GM18526 (cell line): ENCODE data around the gene EIF4E1B.

Experiments
- POLR2A ChIP-seq: IDR thresholded peaks from 3 replicates; pipeline ENCODE4 v1.6.1; 2011; ENCODE audit not compliant: insufficient read length; ENCODE audit errors: extremely low read depth

EIF4E1B gene

GRCh38 chr5:176618783-176619182 lies 11.7 kb upstream of the EIF4E1B start:
- TF ChIP-seq POLR2A, result no peak

GRCh38 chr5:176619203-176619568 lies 11.3 kb upstream of the EIF4E1B start:
- TF ChIP-seq POLR2A, result no peak

GRCh38 chr5:176619569-176620332 lies 10.7 kb upstream of the EIF4E1B start:
- TF ChIP-seq POLR2A, result no peak

GRCh38 chr5:176620333-176620981 lies 10.0 kb upstream of the EIF4E1B start:
- TF ChIP-seq POLR2A, result no peak

GRCh38 chr5:176621661-176622079 lies 8.8 kb upstream of the EIF4E1B start:
- no peak for TF ChIP-seq POLR2A

GRCh38 chr5:176624142-176624541 lies 6.3 kb upstream of the EIF4E1B start:
- no peak for TF ChIP-seq POLR2A

GRCh38 chr5:176624938-176625337 lies 5.5 kb upstream of the EIF4E1B start:
- no peak for TF ChIP-seq POLR2A

- no peak for TF ChIP-seq POLR2A
Measured at GRCh38 chr5:176625512-176625911, 5.0 kb upstream of the EIF4E1B start.

- no peak for TF ChIP-seq POLR2A
Measured at GRCh38 chr5:176625966-176626875, 4.3 kb upstream of the EIF4E1B start.

GRCh38 chr5:176626876-176627236 lies 3.6 kb upstream of the EIF4E1B start:
- no peak for TF ChIP-seq POLR2A

GRCh38 chr5:176627582-176627981 lies 2.9 kb upstream of the EIF4E1B start:
- TF ChIP-seq POLR2A, result no peak

- TF ChIP-seq POLR2A, result no peak
Measured at GRCh38 chr5:176628406-176629228, 1.9 kb upstream of the EIF4E1B start.

- no peak for TF ChIP-seq POLR2A
Measured at GRCh38 chr5:176629317-176629852, 1.1 kb upstream of the EIF4E1B start.

GRCh38 chr5:176630681-176631222 lies 277 bp downstream of the EIF4E1B start:
- no peak for TF ChIP-seq POLR2A
